HepG2 (cell line): ENCODE data around the gene ALDH3A1. TPM values are rescaled to one million over a fixed set of nuclear protein-coding genes. Genes with fewer than 3 reads are reported as not detected.

Experiments used
- ATAC-seq: fragments of 200-7000 bp; cut with Tn5 transposase; 3 replicates; pipeline ENCODE4 v1.9.1; 2020; ENCODE audit warnings: mild to moderate bottlenecking, moderate library complexity
- BruUV-seq: library from RNA; stranded (reverse); fragments of 400-500 nt; replicated peaks from 2 replicates; lab custom pipeline; 2021; lab: Mats Ljungman, UMichigan
- CTCF ChIA-PET: fragments of 300-600 bp; formaldehyde crosslinking; extraction: SDS; loops from one replicate; lab custom pipeline; 2021; ENCODE audit warnings: low total read pairs, inconsistent platforms, low intra/inter-chr PET ratio; lab: Yijun Ruan, JAX
- POLR2A ChIA-PET: fragments of 350-600 bp; sonication (Branson Sonifier 250); formaldehyde crosslinking; loops from one replicate; lab custom pipeline; 2020; ENCODE audit warnings: antibody characterized with exemption, inconsistent platforms; lab: Yijun Ruan, JAX
- DNase-seq: peaks from one replicate; pipeline ENCODE4 v3.0.0-alpha.2; 2015; ENCODE audit warnings: low spot score
- FAIRE-seq: peaks from 3 replicates; lab custom pipeline; 2011; peaks lifted over from hg19 to GRCh38; lab: Jason Lieb, UNC
- H2AFZ ChIP-seq: one replicate; pipeline ENCODE4 v1.6.1; 2011; ENCODE audit warnings: low read length, inconsistent platforms
- H3K27ac ChIP-seq: fragments of 300-600 bp; 3 replicates; pipeline ENCODE4 v1.8.0; 2011; ENCODE audit warnings: mixed run types, mild to moderate bottlenecking, mixed read lengths, low read length, inconsistent platforms; ENCODE audit not compliant: insufficient read depth; ENCODE audit errors: extremely low read length
- H3K27me3 ChIP-seq, 2 experiments: fragments of 200-600 bp in 1 of 2; 2 replicates in 1 of 2; 3 replicates in 1 of 2; pipeline versions ENCODE4 v1.6.0 to v1.8.0; 2011; ENCODE audit warnings: low read length in 2 of 2, mild to moderate bottlenecking in 2 of 2, moderate library complexity in 2 of 2, inconsistent platforms in 1 of 2; ENCODE audit not compliant: insufficient read depth in 2 of 2, control insufficient read depth in 1 of 2
- H3K36me3 ChIP-seq, 2 experiments: fragments of 200-600 bp in 1 of 2; replicated peaks in 1 of 2; 2 replicates in 1 of 2; 3 replicates in 1 of 2; pipeline versions ENCODE4 v1.5.1 to v1.8.0; 2011; ENCODE audit warnings: low read length in 2 of 2, inconsistent platforms in 1 of 2; ENCODE audit not compliant: insufficient read depth in 2 of 2, control insufficient read depth in 1 of 2
- H3K4me1 ChIP-seq: 2 replicates; pipeline ENCODE4 v1.5.1; 2012; ENCODE audit warnings: low read length, inconsistent platforms; ENCODE audit not compliant: insufficient read depth
- H3K4me2 ChIP-seq: 2 replicates; pipeline ENCODE4 v1.6.0; 2011; ENCODE audit warnings: low read depth, low read length, inconsistent platforms
- H3K4me3 ChIP-seq, 3 experiments: fragments of 200-600 bp in 1 of 3; sonication (generic), shearing (Covaris generic) in 1 of 3; replicated peaks in 1 of 3; 2 replicates each; pipeline ENCODE4 v1.5.1; 2011 to 2016; ENCODE audit warnings: low read length in 3 of 3, inconsistent platforms in 2 of 3, low read depth in 2 of 3, mild to moderate bottlenecking in 2 of 3, control low read depth in 1 of 3, mixed read lengths in 1 of 3; ENCODE audit not compliant: insufficient read depth in 1 of 3
- H3K79me2 ChIP-seq: one replicate; pipeline ENCODE4 v1.6.1; 2011; ENCODE audit warnings: low read length, inconsistent platforms; ENCODE audit not compliant: insufficient read depth
- H3K9ac ChIP-seq: 2 replicates; pipeline ENCODE4 v1.6.0; 2011; ENCODE audit warnings: mild to moderate bottlenecking, low read depth, low read length, inconsistent platforms; ENCODE audit not compliant: insufficient read depth
- H3K9me3 ChIP-seq: 2 replicates; pipeline ENCODE4 v1.5.1; 2012; ENCODE audit warnings: mild to moderate bottlenecking, low read length
- H4K20me1 ChIP-seq: 2 replicates; pipeline ENCODE4 v1.6.0; 2011; ENCODE audit warnings: inconsistent platforms, mild to moderate bottlenecking, low read length, moderate library complexity; ENCODE audit not compliant: insufficient read depth
- MNT ChIP-seq: fragments of 450-650 bp; IDR thresholded peaks from 2 replicates; pipeline ENCODE4 v1.6.1; 2016
- RFXANK ChIP-seq: IDR thresholded peaks from 2 replicates; pipeline ENCODE4 v1.6.1; 2016
- ZNF264 ChIP-seq: sonication (generic); formaldehyde crosslinking; IDR thresholded peaks from 2 replicates; pipeline ENCODE4 v1.4.0; 2020; ENCODE audit warnings: missing genetic modification reagents
- ZNF44 ChIP-seq: sonication (generic); formaldehyde crosslinking; IDR thresholded peaks from 2 replicates; pipeline ENCODE4 v1.5.1; 2020; ENCODE audit warnings: mild to moderate bottlenecking, missing genetic modification reagents
- ZNF549 ChIP-seq: sonication (generic); formaldehyde crosslinking; IDR thresholded peaks from 2 replicates; pipeline ENCODE4 v1.5.0; 2020; ENCODE audit warnings: missing genetic modification reagents
- ZNF704 ChIP-seq: sonication (generic); formaldehyde crosslinking; IDR thresholded peaks from 2 replicates; pipeline ENCODE4 v1.8.1; 2023; ENCODE audit warnings: mild to moderate bottlenecking, inconsistent platforms, moderate library complexity, missing genetic modification reagents, borderline replicate concordance
- ZSCAN31 ChIP-seq: sonication (generic); formaldehyde crosslinking; IDR thresholded peaks from 2 replicates; pipeline ENCODE4 v1.5.0; 2020; ENCODE audit warnings: low read depth, mild to moderate bottlenecking, missing genetic modification reagents
- WGBS: methylation state at CpG from one replicate; pipeline ENCODE4 v1.1.6; 2017; ENCODE audit warnings: low lambda C conversion rate; 5-methylcytosine and 5-hydroxymethylcytosine counted together
- in situ Hi-C: cut with HindIII; loops from 2 replicates; pipeline ENCODE4 v1.10.0; 2017; ENCODE audit warnings: low pct_unique_long_range_greater_than_20kb; ENCODE audit not compliant: extremely low pct_ligation_motif_present
- intact Hi-C: fragments of 100-400 bp; cut with micrococcal nuclease; formaldehyde crosslinking; loops from one replicate; pipeline ENCODE4 v1.10.0; 2022; ENCODE audit not compliant: unreplicated experiment
- polyA plus RNA-seq, 8 experiments: library from polyadenylated mRNA; depleted of rRNA in 3 of 8; stranded (reverse) in 7 of 8; unstranded in 1 of 8; fragments of >200 nt; fragmentation: Illumina TruSeq in 4 of 8; extraction: Trizol in 4 of 8; gene quantifications; 2 replicates each; pipeline versions ENCODE4 v1.2.1 to v1.2.3, GENCODE V29; 2011 to 2016; ENCODE audit warnings: low read depth in 4 of 8, missing spikeins in 1 of 8, mixed read lengths in 1 of 8; ENCODE audit not compliant: insufficient read depth in 1 of 8
- total RNA-seq, 5 experiments: library from RNA; depleted of rRNA; stranded (reverse); fragments of >200 nt; fragmentation: Illumina TruSeq; extraction: Trizol; gene quantifications; 2 replicates each; pipeline ENCODE4 v1.2.3, GENCODE V29; 2016; ENCODE audit warnings: low read depth in 1 of 5

The ALDH3A1 gene
- total and polyA plus RNA-seq, 2 of the 13 experiments (the other 11 are each of a cell fraction or from before 2014, with no cell fraction given) = 0.07 to 0.62 TPM

- TF ChIP-seq ZNF704 (CRISPR knock-in tag) (no peak), ZNF549 (CRISPR knock-in tag) (no peak), ZSCAN31 (CRISPR knock-in tag) (no peak), RFXANK (CRISPR knock-in tag) (no peak), ZNF44 (no peak)
These were observed 8.4 kb upstream of the ALDH3A1 start (continued) for GRCh38 chr17:19756546-19756945.

- no peak overlapping the region for H3K4me3 ChIP-seq
- peaks cover 29% of the 10 kb centered on the region for H3K4me1 ChIP-seq
- CTCF ChIA-PET = no interaction called here
- in situ Hi-C loops (no loop called here), intact Hi-C loops (no loop called here)
- no TSS peak for BruUV-seq
- no peaks in the 10 kb centered on the region for H3K36me3 ChIP-seq
- ATAC-seq (no peak), DNase-seq (no peak), FAIRE-seq (no peak)
- 0 out of 5 replicates have a peak, but pooled peaks cover 0 to 4% of the 10 kb centered on the region in 2 experiments for H3K27me3 ChIP-seq
- no peak overlapping the region for H3K9ac ChIP-seq
- H3K9me3 ChIP-seq = no peaks in the 10 kb centered on the region
- H3K4me2 ChIP-seq = no peak overlapping the region
- WGBS = 81% methylated on average over 9 of the region's 11 CpGs
- no peak overlapping the region for H2AFZ ChIP-seq
- POLR2A ChIA-PET = no interaction called here
- no peaks in the 10 kb centered on the region for H3K79me2 ChIP-seq
- H4K20me1 ChIP-seq = no peaks in the 10 kb centered on the region
- no peak overlapping the region for H3K27ac ChIP-seq
- TF ChIP-seq MNT (peak; percentile 89), ZNF264 (no peak)
- TF ChIP-seq, all 625 proteins: peak for 1
These were observed 7.9 kb upstream of the ALDH3A1 start for GRCh38 chr17:19755821-19756510.
